ENCODE results near the gene MCC.

DNA sequence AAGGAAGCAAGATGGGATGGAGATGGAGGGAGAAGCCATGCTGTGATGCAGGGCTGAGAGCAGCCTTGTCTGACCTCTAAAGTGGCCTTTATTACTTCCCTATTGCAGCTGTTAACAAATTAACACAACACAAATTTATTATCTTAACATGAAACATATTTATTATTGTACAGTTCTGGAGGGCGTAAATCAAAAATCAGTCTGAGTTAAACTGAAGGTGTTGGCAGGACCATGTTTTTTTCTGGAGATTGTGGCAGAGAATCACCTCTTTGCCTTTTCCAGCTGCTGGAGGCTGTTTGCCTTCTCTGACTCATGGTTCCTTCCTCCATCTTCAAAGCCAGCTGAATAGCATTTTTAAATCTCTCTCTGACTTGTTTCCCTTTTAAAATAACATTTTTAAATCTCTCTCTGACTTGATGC is 7.2 kb upstream of the MCC start:
- TF ChIP-seq, protein P1, sequence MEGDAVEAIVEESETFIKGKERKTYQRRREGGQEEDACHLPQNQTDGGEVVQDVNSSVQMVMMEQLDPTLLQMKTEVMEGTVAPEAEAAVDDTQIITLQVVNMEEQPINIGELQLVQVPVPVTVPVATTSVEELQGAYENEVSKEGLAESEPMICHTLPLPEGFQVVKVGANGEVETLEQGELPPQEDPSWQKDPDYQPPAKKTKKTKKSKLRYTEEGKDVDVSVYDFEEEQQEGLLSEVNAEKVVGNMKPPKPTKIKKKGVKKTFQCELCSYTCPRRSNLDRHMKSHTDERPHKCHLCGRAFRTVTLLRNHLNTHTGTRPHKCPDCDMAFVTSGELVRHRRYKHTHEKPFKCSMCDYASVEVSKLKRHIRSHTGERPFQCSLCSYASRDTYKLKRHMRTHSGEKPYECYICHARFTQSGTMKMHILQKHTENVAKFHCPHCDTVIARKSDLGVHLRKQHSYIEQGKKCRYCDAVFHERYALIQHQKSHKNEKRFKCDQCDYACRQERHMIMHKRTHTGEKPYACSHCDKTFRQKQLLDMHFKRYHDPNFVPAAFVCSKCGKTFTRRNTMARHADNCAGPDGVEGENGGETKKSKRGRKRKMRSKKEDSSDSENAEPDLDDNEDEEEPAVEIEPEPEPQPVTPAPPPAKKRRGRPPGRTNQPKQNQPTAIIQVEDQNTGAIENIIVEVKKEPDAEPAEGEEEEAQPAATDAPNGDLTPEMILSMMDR (IDR thresholded peaks at IDR 0.05), result no peak
- TF ChIP-seq POLR2A (IDR thresholded peaks at IDR 0.05) (no peak), EP300 (IDR thresholded peaks at IDR 0.05) (no peak), POLR2AphosphoS5 (IDR thresholded peaks at IDR 0.05) (no peak)

Measured in upper lobe of left lung (tissue), 4 donors.